Loucy (cell line): ENCODE data around the gene LYPD6.

Experiments
- H2AFZ ChIP-seq: fragments of 200-600 bp; sonication (generic); 2 replicates; pipeline ENCODE4 v1.6.0; 2016; ENCODE audit warnings: antibody characterized with exemption, mild to moderate bottlenecking, low read length, moderate library complexity
- H3F3A ChIP-seq: fragments of 200-600 bp; 2 replicates; pipeline ENCODE4 v1.6.0; 2016; ENCODE audit warnings: antibody characterized with exemption, low read depth, mild to moderate bottlenecking
- H3K27me3 ChIP-seq: fragments of 200-600 bp; sonication (generic); 2 replicates; pipeline ENCODE4 v1.6.1; 2014; ENCODE audit warnings: low read length, mild to moderate bottlenecking; ENCODE audit not compliant: insufficient read depth, poor library complexity, severe bottlenecking
- H3K36me3 ChIP-seq: fragments of 200-600 bp; sonication (generic); 2 replicates; pipeline ENCODE4 v1.6.1; 2016; ENCODE audit warnings: low read length; ENCODE audit not compliant: insufficient read depth
- H3K4me1 ChIP-seq: fragments of 200-600 bp; sonication (generic); 2 replicates; pipeline ENCODE4 v1.5.1; 2014; ENCODE audit warnings: low read length, mild to moderate bottlenecking; ENCODE audit not compliant: insufficient read depth, poor library complexity, severe bottlenecking
- H3K4me2 ChIP-seq: fragments of 200-600 bp; sonication (generic); 2 replicates; pipeline ENCODE4 v1.6.0; 2014; ENCODE audit warnings: antibody characterized with exemption, low read length, low read depth, mild to moderate bottlenecking; ENCODE audit not compliant: poor library complexity, severe bottlenecking
- H3K4me3 ChIP-seq: fragments of 200-600 bp; sonication (generic); 2 replicates; pipeline ENCODE4 v1.5.1; 2014; ENCODE audit warnings: low read length, mild to moderate bottlenecking, mixed read lengths; ENCODE audit not compliant: poor library complexity, severe bottlenecking
- H3K79me2 ChIP-seq: fragments of 200-600 bp; sonication (generic); 2 replicates; pipeline ENCODE4 v1.6.1; 2014; ENCODE audit warnings: low read length; ENCODE audit not compliant: insufficient read depth
- H3K9ac ChIP-seq: fragments of 200-600 bp; sonication (generic); 2 replicates; pipeline ENCODE4 v1.6.0; 2014; ENCODE audit warnings: mild to moderate bottlenecking, low read depth, low read length, moderate library complexity; ENCODE audit not compliant: poor library complexity, severe bottlenecking
- H3K9me2 ChIP-seq: fragments of 200-600 bp; sonication (generic); replicated peaks from 2 replicates; pipeline ENCODE4 v1.6.1; 2016; ENCODE audit warnings: low read depth, low read length, mixed read lengths
- H3K9me3 ChIP-seq: fragments of 200-600 bp; sonication (generic); 2 replicates; pipeline ENCODE4 v1.6.1; 2014; ENCODE audit warnings: mild to moderate bottlenecking, antibody characterized with exemption, low read length, low read depth; ENCODE audit not compliant: insufficient read depth
- H4K20me1 ChIP-seq: fragments of 200-600 bp; sonication (generic); 2 replicates; pipeline ENCODE4 v1.6.0; 2014; ENCODE audit warnings: antibody characterized with exemption, low read length, mild to moderate bottlenecking; ENCODE audit not compliant: insufficient read depth, poor library complexity, severe bottlenecking
- EZH2phosphoT487 ChIP-seq: fragments of 200-600 bp; IDR thresholded peaks from 2 replicates; pipeline ENCODE4 v1.6.1; 2018; ENCODE audit warnings: antibody characterized with exemption, mild to moderate bottlenecking, moderate library complexity, borderline replicate concordance
- TF ChIP-seq, protein P1 (sequence below): fragments of 200-600 bp; sonication (generic); conservative IDR thresholded peaks from 2 replicates; pipeline ENCODE4 v1.5.1; 2014; ENCODE audit warnings: mild to moderate bottlenecking, antibody characterized with exemption, low read length

Gene LYPD6

GRCh38 chr2:149400997-149401396 is 70.6 kb downstream of the LYPD6 start:
- no peaks in the 10 kb centered on the region for H4K20me1 ChIP-seq
- no peak overlapping the region for H2AFZ ChIP-seq

DNA sequence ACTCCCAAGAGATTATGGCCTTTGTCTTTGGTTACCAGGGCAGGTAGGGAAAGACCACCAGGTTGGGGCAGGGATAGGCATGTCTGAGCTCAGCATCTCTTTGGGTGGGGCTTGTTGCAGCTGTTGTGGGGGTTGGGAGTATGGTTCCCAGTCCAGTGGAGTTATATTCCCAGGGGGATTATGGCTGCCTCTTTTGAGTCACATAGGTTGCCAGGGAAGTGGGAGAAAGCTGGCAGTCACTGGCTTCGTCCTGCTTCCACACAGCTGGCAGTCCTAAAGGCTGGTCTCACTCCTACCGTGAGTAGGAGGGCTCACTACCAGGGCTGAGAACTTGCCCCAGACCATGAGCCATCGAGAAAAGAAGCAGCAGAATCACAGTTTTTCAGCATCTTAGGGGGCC is 79.1 kb downstream of the LYPD6 start:
- no peaks in the 10 kb centered on the region for H3K27me3 ChIP-seq
- H3K4me3 ChIP-seq: no peak overlapping the region
- TF ChIP-seq, protein P1, sequence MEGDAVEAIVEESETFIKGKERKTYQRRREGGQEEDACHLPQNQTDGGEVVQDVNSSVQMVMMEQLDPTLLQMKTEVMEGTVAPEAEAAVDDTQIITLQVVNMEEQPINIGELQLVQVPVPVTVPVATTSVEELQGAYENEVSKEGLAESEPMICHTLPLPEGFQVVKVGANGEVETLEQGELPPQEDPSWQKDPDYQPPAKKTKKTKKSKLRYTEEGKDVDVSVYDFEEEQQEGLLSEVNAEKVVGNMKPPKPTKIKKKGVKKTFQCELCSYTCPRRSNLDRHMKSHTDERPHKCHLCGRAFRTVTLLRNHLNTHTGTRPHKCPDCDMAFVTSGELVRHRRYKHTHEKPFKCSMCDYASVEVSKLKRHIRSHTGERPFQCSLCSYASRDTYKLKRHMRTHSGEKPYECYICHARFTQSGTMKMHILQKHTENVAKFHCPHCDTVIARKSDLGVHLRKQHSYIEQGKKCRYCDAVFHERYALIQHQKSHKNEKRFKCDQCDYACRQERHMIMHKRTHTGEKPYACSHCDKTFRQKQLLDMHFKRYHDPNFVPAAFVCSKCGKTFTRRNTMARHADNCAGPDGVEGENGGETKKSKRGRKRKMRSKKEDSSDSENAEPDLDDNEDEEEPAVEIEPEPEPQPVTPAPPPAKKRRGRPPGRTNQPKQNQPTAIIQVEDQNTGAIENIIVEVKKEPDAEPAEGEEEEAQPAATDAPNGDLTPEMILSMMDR: no peak
- no peak for TF ChIP-seq EZH2phosphoT487
- no peak overlapping the region for H3K4me2 ChIP-seq
- H3K9ac ChIP-seq: no peak overlapping the region
- H3K9me3 ChIP-seq: no peaks in the 10 kb centered on the region
- no peaks in the 10 kb centered on the region for H3K4me1 ChIP-seq
- H2AFZ ChIP-seq: no peak overlapping the region
- H3F3A ChIP-seq: no peaks in the 10 kb centered on the region
- no peaks in the 10 kb centered on the region for H4K20me1 ChIP-seq
- no peaks in the 10 kb centered on the region for H3K79me2 ChIP-seq
- H3K36me3 ChIP-seq: no peaks in the 10 kb centered on the region
- no peaks in the 10 kb centered on the region for H3K9me2 ChIP-seq

More at GRCh38 chr2:149400997-149401396, 70.6 kb downstream of the LYPD6 start:
- H3K4me3 ChIP-seq: no peak overlapping the region
- no peaks in the 10 kb centered on the region for H3K79me2 ChIP-seq
- H3K4me2 ChIP-seq: no peak overlapping the region
- no peak overlapping the region for H3K9ac ChIP-seq
- no peaks in the 10 kb centered on the region for H3K27me3 ChIP-seq
- no peaks in the 10 kb centered on the region for H3F3A ChIP-seq
- TF ChIP-seq, protein P1: no peak
- no peak for TF ChIP-seq EZH2phosphoT487
- no peaks in the 10 kb centered on the region for H3K9me2 ChIP-seq
- H3K4me1 ChIP-seq: no peaks in the 10 kb centered on the region
- H3K9me3 ChIP-seq: no peaks in the 10 kb centered on the region
- H3K36me3 ChIP-seq: no peaks in the 10 kb centered on the region

GRCh38 chr2:149410701-149411484 is 80.5 kb downstream of the LYPD6 start:
- no peaks in the 10 kb centered on the region for H3K27me3 ChIP-seq
- H3K9ac ChIP-seq: no peak overlapping the region
- H3K4me1 ChIP-seq: no peaks in the 10 kb centered on the region
- no peaks in the 10 kb centered on the region for H3K79me2 ChIP-seq
- H3K36me3 ChIP-seq: no peaks in the 10 kb centered on the region
- TF ChIP-seq EZH2phosphoT487: no peak
- TF ChIP-seq, protein P1: no peak
- H3K4me3 ChIP-seq: no peak overlapping the region
- H3K4me2 ChIP-seq: no peak overlapping the region
- H3K9me2 ChIP-seq: no peaks in the 10 kb centered on the region
- no peaks in the 10 kb centered on the region for H4K20me1 ChIP-seq
- H3K9me3 ChIP-seq: no peaks in the 10 kb centered on the region
- H3F3A ChIP-seq: no peaks in the 10 kb centered on the region
- H2AFZ ChIP-seq: no peak overlapping the region
